ENCODE results near the gene WWC1. TPM values are rescaled to one million over a fixed set of nuclear protein-coding genes. Genes with fewer than 3 reads are reported as not detected.

WWC1 gene
- total RNA-seq, 1 experiment from 2014 or later: 52.6 TPM

DNA sequence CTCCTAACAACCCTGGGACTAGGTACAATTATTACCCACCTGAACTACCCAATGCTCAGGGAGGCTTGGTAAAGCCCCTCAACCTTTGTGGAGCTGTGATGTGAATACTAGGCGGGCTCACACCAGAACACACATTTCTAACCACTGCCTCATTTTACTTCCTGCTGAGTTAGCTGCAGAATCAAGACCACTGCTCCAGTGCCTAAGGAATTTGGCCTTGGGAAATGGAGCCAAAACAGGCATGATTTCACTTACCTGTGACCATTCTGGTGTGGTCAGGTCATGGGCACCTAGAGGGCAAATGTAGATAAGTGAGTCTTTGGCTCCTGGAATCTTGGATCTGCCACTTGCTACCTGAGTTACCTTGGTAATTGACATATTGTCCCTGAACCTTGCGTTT is 5.2 kb downstream of the WWC1 start (continued):
- TF ChIP-seq, protein P1, sequence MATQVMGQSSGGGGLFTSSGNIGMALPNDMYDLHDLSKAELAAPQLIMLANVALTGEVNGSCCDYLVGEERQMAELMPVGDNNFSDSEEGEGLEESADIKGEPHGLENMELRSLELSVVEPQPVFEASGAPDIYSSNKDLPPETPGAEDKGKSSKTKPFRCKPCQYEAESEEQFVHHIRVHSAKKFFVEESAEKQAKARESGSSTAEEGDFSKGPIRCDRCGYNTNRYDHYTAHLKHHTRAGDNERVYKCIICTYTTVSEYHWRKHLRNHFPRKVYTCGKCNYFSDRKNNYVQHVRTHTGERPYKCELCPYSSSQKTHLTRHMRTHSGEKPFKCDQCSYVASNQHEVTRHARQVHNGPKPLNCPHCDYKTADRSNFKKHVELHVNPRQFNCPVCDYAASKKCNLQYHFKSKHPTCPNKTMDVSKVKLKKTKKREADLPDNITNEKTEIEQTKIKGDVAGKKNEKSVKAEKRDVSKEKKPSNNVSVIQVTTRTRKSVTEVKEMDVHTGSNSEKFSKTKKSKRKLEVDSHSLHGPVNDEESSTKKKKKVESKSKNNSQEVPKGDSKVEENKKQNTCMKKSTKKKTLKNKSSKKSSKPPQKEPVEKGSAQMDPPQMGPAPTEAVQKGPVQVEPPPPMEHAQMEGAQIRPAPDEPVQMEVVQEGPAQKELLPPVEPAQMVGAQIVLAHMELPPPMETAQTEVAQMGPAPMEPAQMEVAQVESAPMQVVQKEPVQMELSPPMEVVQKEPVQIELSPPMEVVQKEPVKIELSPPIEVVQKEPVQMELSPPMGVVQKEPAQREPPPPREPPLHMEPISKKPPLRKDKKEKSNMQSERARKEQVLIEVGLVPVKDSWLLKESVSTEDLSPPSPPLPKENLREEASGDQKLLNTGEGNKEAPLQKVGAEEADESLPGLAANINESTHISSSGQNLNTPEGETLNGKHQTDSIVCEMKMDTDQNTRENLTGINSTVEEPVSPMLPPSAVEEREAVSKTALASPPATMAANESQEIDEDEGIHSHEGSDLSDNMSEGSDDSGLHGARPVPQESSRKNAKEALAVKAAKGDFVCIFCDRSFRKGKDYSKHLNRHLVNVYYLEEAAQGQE (IDR thresholded peaks at IDR 0.05; ENCODE audit: low read depth): no peak
- TF ChIP-seq EGR1 (IDR thresholded peaks at IDR 0.05; ENCODE audit: low read depth): no peak

DNA sequence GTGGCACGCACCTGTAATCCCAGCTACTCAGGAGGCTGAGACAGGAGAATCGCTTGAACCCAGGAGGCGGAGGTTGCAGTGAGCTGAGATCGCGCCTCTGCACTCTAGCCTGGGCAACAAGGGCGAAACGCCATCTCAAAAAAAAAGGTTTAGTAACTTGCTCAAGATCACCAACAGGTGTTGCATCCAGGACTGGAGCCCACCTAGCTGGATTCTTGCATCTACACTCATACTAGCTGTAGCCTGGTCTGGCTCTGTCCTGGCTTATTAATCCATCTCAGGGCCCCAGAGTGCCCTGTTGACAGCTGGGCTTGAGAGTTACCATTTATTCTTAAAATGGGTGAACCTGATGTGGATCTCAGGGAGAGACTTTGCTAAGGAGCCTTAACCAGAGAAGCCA is 7.5 kb downstream of the WWC1 start:
- intact Hi-C loops (cut with micrococcal nuclease): no loop called here
- no peak for ATAC-seq
- RAD21 ChIA-PET (ENCODE audit: low non-redundant PET in 1 of 2, low total read pairs in 2 of 2, uncharacterized antibody in 2 of 2, unreplicated experiment in 2 of 2): no interaction called here
- Histone ChIP-seq H3K4me2 (ENCODE audit: low read length) (peak overlapping the region; percentile 68; the same call in 1 of the 2 replicates), H2AFZ (ENCODE audit: low read depth, low read length, poor library complexity, severe bottlenecking) (no peak overlapping the region), H3K4me3 (replicated peaks in 1 of 2; ENCODE audit: low read depth in 1 of 2, low read length in 2 of 2) (no peak overlapping the region), H3K27ac (ENCODE audit: low read depth, low read length) (no peak overlapping the region), H3K79me2 (ENCODE audit: insufficient read depth, low read length) (peaks cover 84% of the 10 kb centered on the region), H3K9me3 (ENCODE audit: control insufficient read depth in 1 of 2, insufficient read depth in 1 of 2, low read depth in 1 of 2, low read length in 2 of 2) (no peaks in the 10 kb centered on the region), H3K4me1 (ENCODE audit: control insufficient read depth in 1 of 2, insufficient read depth in 2 of 2, low read length in 2 of 2) (peaks cover 53 to 85% of the 10 kb centered on the region in 2 experiments), H3K9ac (ENCODE audit: low read length) (no peak overlapping the region), H3K27me3 (ENCODE audit: insufficient read depth, low read length) (no peaks in the 10 kb centered on the region), H3K9me2 (ENCODE audit: insufficient read depth) (no peaks in the 10 kb centered on the region), H4K20me1 (ENCODE audit: insufficient read depth) (peaks cover 6% of the 10 kb centered on the region; the same call in 1 of the 2 replicates), H3K36me3 (ENCODE audit: control insufficient read depth in 1 of 2, insufficient read depth in 2 of 2, low read length in 2 of 2) (no peaks in the 10 kb centered on the region; a peak in 1 of 4 replicates)
- no TSS peak for BruUV-seq (replicated peaks)
- POLR2A ChIA-PET: no interaction called here
- DNase-seq (ENCODE audit: low read depth, low spot score): no peak
- CTCF ChIA-PET: no interaction called here
- TF ChIP-seq CEBPB (IDR thresholded peaks at IDR 0.05; ENCODE audit: low read depth): no peak
- TF ChIP-seq, protein P2, sequence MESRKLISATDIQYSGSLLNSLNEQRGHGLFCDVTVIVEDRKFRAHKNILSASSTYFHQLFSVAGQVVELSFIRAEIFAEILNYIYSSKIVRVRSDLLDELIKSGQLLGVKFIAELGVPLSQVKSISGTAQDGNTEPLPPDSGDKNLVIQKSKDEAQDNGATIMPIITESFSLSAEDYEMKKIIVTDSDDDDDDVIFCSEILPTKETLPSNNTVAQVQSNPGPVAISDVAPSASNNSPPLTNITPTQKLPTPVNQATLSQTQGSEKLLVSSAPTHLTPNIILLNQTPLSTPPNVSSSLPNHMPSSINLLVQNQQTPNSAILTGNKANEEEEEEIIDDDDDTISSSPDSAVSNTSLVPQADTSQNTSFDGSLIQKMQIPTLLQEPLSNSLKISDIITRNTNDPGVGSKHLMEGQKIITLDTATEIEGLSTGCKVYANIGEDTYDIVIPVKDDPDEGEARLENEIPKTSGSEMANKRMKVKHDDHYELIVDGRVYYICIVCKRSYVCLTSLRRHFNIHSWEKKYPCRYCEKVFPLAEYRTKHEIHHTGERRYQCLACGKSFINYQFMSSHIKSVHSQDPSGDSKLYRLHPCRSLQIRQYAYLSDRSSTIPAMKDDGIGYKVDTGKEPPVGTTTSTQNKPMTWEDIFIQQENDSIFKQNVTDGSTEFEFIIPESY (IDR thresholded peaks at IDR 0.05; ENCODE audit: extremely low read depth, insufficient replicate concordance, low read length): no peak
- no peak for TF ChIP-seq ZNF274 (IDR thresholded peaks at IDR 0.05; ENCODE audit: low read depth, low read length)
- no peak for TF ChIP-seq POLR2AphosphoS5 (IDR thresholded peaks at IDR 0.05; ENCODE audit: low read depth, low read length)
- TF ChIP-seq YY1 (IDR thresholded peaks at IDR 0.05; ENCODE audit: extremely low read depth, insufficient replicate concordance, low read depth, low read length): no peak
- no peak for TF ChIP-seq JUND (IDR thresholded peaks at IDR 0.05)
- TF ChIP-seq EGR1 (IDR thresholded peaks at IDR 0.05; ENCODE audit: low read depth): no peak
- TF ChIP-seq ZFX (IDR thresholded peaks at IDR 0.05): no peak
- no peak for TF ChIP-seq EZH2phosphoT487 (IDR thresholded peaks at IDR 0.05; ENCODE audit: borderline replicate concordance)
- no peak for TF ChIP-seq TCF7L2 (IDR thresholded peaks at IDR 0.05; ENCODE audit: borderline replicate concordance, extremely low read depth, insufficient read depth, insufficient read length)
- TF ChIP-seq, protein P3, sequence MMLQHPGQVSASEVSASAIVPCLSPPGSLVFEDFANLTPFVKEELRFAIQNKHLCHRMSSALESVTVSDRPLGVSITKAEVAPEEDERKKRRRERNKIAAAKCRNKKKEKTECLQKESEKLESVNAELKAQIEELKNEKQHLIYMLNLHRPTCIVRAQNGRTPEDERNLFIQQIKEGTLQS (IDR thresholded peaks at IDR 0.05): no peak
- no peak for TF ChIP-seq POLR2A (IDR thresholded peaks at IDR 0.05; ENCODE audit: borderline replicate concordance, extremely low read depth, insufficient read depth, insufficient read length)
- TF ChIP-seq SRF (IDR thresholded peaks at IDR 0.05; ENCODE audit: low read depth): no peak
- TF ChIP-seq EZH2 (IDR thresholded peaks at IDR 0.05): no peak
- no peak for TF ChIP-seq SP1 (IDR thresholded peaks at IDR 0.05; ENCODE audit: low read depth)
- TF ChIP-seq ELF1 (IDR thresholded peaks at IDR 0.05; ENCODE audit: borderline replicate concordance, low read depth): no peak
- TF ChIP-seq, protein P4, sequence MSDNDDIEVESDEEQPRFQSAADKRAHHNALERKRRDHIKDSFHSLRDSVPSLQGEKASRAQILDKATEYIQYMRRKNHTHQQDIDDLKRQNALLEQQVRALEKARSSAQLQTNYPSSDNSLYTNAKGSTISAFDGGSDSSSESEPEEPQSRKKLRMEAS (IDR thresholded peaks at IDR 0.05): no peak
- TF ChIP-seq FOSL1 (IDR thresholded peaks at IDR 0.05; ENCODE audit: low read depth): no peak
